GM12878 (cell line): ENCODE results near the gene C16orf74. TPM values are rescaled to one million over a fixed set of nuclear protein-coding genes. Genes with fewer than 3 reads are reported as not detected.

ENCODE experiments used
- ATAC-seq: fragments of 200-7000 bp; cut with Tn5 transposase; 3 replicates; pipeline ENCODE4 v1.9.1; 2020; ENCODE audit warnings: mild to moderate bottlenecking, moderate library complexity
- BruUV-seq: library from RNA; stranded (reverse); fragments of 400-500 nt; replicated peaks from 2 replicates; lab custom pipeline; 2021; lab: Mats Ljungman, UMichigan
- CTCF ChIA-PET: fragments of 300-600 bp; sonication (Branson Sonifier 250); formaldehyde crosslinking; extraction: SDS; loops from one replicate; lab custom pipeline; 2021; ENCODE audit warnings: inconsistent platforms; lab: Yijun Ruan, JAX
- POLR2A ChIA-PET: fragments of 350-600 bp; formaldehyde crosslinking; extraction: SDS; loops from one replicate; lab custom pipeline; 2021; ENCODE audit warnings: inconsistent platforms; lab: Charles Lee
- RAD21 ChIA-PET: fragments of 300-600 bp; sonication (Branson Sonifier 250); formaldehyde crosslinking; loops from one replicate; lab custom pipeline; 2023; ENCODE audit warnings: antibody characterized with exemption; ENCODE audit not compliant: unreplicated experiment; lab: Charles Lee
- SMC1A ChIA-PET: fragments of 300-600 bp; sonication (Branson Sonifier 250); formaldehyde crosslinking; loops from one replicate; lab custom pipeline; 2023; ENCODE audit not compliant: unreplicated experiment, uncharacterized antibody; lab: Charles Lee
- DNase-seq: peaks from one replicate; pipeline ENCODE4 v3.0.0-alpha.2; 2011; ENCODE audit warnings: low read depth, low spot score
- FAIRE-seq: peaks from 3 replicates; lab custom pipeline; 2011; peaks lifted over from hg19 to GRCh38; lab: Jason Lieb, UNC
- H2AFZ ChIP-seq: 2 replicates; pipeline ENCODE4 v1.6.0; 2011; ENCODE audit warnings: low read depth, low read length, control low read depth; ENCODE audit not compliant: control insufficient read depth
- H3K27ac ChIP-seq: 2 replicates; pipeline ENCODE4 v1.5.1; 2011; ENCODE audit warnings: control low read depth; ENCODE audit not compliant: control insufficient read depth, insufficient read depth
- H3K27me3 ChIP-seq, 2 experiments: replicated peaks in 1 of 2; 2 replicates each; pipeline versions ENCODE4 v1.6.0 to v1.6.1; 2011; ENCODE audit warnings: low read length in 1 of 2; ENCODE audit not compliant: control insufficient read depth in 2 of 2, insufficient read depth in 2 of 2
- H3K36me3 ChIP-seq, 2 experiments: 2 replicates each; pipeline ENCODE4 v1.5.1; 2011; ENCODE audit warnings: low read length in 1 of 2; ENCODE audit not compliant: control insufficient read depth in 2 of 2, insufficient read depth in 2 of 2
- H3K4me1 ChIP-seq: 2 replicates; pipeline ENCODE4 v1.6.1; 2011; ENCODE audit warnings: mild to moderate bottlenecking, low read length, moderate library complexity, mixed read lengths; ENCODE audit not compliant: control insufficient read depth, insufficient read depth
- H3K4me2 ChIP-seq: 2 replicates; pipeline ENCODE4 v1.6.0; 2011; ENCODE audit warnings: control low read depth; ENCODE audit not compliant: control insufficient read depth, insufficient read depth
- H3K4me3 ChIP-seq: fragments of 200-600 bp; sonication (generic); 2 replicates; pipeline ENCODE4 v1.5.1; 2016
- H3K79me2 ChIP-seq: 2 replicates; pipeline ENCODE4 v1.6.0; 2011; ENCODE audit warnings: low read length; ENCODE audit not compliant: control insufficient read depth, insufficient read depth
- H3K9ac ChIP-seq: 2 replicates; pipeline ENCODE4 v1.8.0; 2011; ENCODE audit warnings: low read length, control low read depth, mixed read lengths; ENCODE audit not compliant: control insufficient read depth, insufficient read depth
- H3K9me3 ChIP-seq: replicated peaks from 3 replicates; pipeline ENCODE4 v1.5.1; 2011; ENCODE audit warnings: mild to moderate bottlenecking, low read length; ENCODE audit not compliant: control insufficient read depth, insufficient read depth
- H4K20me1 ChIP-seq: 2 replicates; pipeline ENCODE4 v1.6.0; 2011; ENCODE audit not compliant: control insufficient read depth, insufficient read depth
- EED ChIP-seq: sonication (generic); IDR thresholded peaks from 2 replicates; pipeline ENCODE4 v1.6.1; 2016; ENCODE audit warnings: antibody characterized with exemption, low read depth
- EZH2 ChIP-seq: IDR thresholded peaks from 2 replicates; pipeline ENCODE4 v1.6.1; 2012; ENCODE audit warnings: low read depth, mild to moderate bottlenecking, control low read depth, inconsistent platforms, low read length, borderline replicate concordance; ENCODE audit not compliant: control insufficient read depth
- HDAC2 ChIP-seq: fragments of 200-600 bp; sonication (generic); IDR thresholded peaks from 2 replicates; pipeline ENCODE4 v1.6.1; 2017
- HDAC6 ChIP-seq: fragments of 200-600 bp; sonication (generic); IDR thresholded peaks from one replicate; pipeline ENCODE4 v1.8.0; 2017; ENCODE audit warnings: antibody characterized with exemption; ENCODE audit not compliant: unreplicated experiment
- MEF2B ChIP-seq: fragments of 450-650 bp; IDR thresholded peaks from 2 replicates; pipeline ENCODE4 v1.6.1; 2018; ENCODE audit warnings: mild to moderate bottlenecking, moderate library complexity; ENCODE audit not compliant: partially characterized antibody, poor library complexity, severe bottlenecking
- PAX8 ChIP-seq: fragments of 450-650 bp; IDR thresholded peaks from 2 replicates; pipeline ENCODE4 v1.6.1; 2017; ENCODE audit warnings: mild to moderate bottlenecking, moderate library complexity
- WGBS: methylation state at CpG from one replicate; pipeline ENCODE4 v1.1.6; 2016; ENCODE audit warnings: low lambda C conversion rate; ENCODE audit not compliant: insufficient replicate concordance, insufficient coverage; ENCODE audit errors: missing lambda C conversion rate; 5-methylcytosine and 5-hydroxymethylcytosine counted together
- in situ Hi-C: fragments of 300-500 bp; cut with MboI; formaldehyde crosslinking; loops from 9 replicates; pipeline ENCODE4 v1.14.3; 2018; ENCODE audit warnings: mixed read lengths
- intact Hi-C: fragments of 100-400 bp; cut with micrococcal nuclease; formaldehyde crosslinking; loops from one replicate; pipeline ENCODE4 v1.14.2; 2022; ENCODE audit not compliant: unreplicated experiment
- polyA plus RNA-seq, 11 experiments: library from polyadenylated mRNA; depleted of rRNA in 4 of 11; unstranded in 6 of 11; stranded (reverse) in 5 of 11; fragments of >200 nt; fragmentation: Nextera tagmentation in 4 of 11; fragmentation: Illumina TruSeq in 1 of 11; extraction: Ambion mirVana in 4 of 11; extraction: Trizol in 1 of 11; gene quantifications; 1 replicate in 1 of 11; 2 replicates in 10 of 11; pipeline versions ENCODE4 v1.2.1 to v1.2.3, GENCODE V29; 2011 to 2016; ENCODE audit warnings: inconsistent platforms in 2 of 11, missing spikeins in 2 of 11, low read depth in 1 of 11
- total RNA-seq, 4 experiments: library from RNA; depleted of rRNA in 3 of 4; stranded (reverse); fragments of >200 nt in 3 of 4; fragmentation: Illumina TruSeq in 1 of 4; extraction: Trizol in 1 of 4; gene quantifications; 2 replicates each; pipeline versions ENCODE4 v1.2.1 to v1.2.3, GENCODE V29; 2013 to 2021
- TF ChIP-seq, protein P1 (sequence below): fragments of 450-650 bp; IDR thresholded peaks from 2 replicates; pipeline ENCODE4 v1.6.1; 2017; ENCODE audit warnings: borderline replicate concordance
- TF ChIP-seq, protein P2 (sequence below): fragments of 450-650 bp; IDR thresholded peaks from 2 replicates; pipeline ENCODE4 v1.6.1; 2017; ENCODE audit warnings: mild to moderate bottlenecking

C16orf74 gene
- total and polyA plus RNA-seq, 10 of the 15 experiments (the other 5 are each of a cell fraction or from before 2014, with no cell fraction given) = 0.23 to 20.1 (median 6.8) TPM

DNA sequence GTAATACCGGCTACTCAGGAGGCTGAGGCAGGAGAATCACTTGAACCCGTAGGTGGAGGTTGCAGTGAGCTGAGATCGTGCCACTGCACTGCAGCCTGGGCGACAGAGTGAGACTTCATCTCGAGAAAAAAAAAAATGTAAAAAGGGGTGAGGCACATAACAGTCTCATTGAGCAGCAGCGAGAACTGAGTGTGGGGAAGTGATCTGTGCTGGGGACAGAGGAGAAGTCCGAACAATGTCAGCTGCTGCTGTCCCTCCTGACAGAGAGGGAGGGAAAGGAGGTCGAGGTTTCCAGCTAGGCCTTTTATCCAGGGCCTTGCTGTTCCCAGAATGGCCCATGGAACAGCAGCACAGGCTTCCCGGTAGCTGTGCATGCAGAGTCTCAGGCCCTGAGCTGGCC is 14.0 kb downstream of the C16orf74 start:
- no TSS peak for BruUV-seq
- Histone ChIP-seq H3K27me3 (no peaks in the 10 kb centered on the region; a peak in 1 of 4 replicates), H2AFZ (no peak overlapping the region), H4K20me1 (no peaks in the 10 kb centered on the region; the same call in 1 of the 2 replicates), H3K79me2 (no peaks in the 10 kb centered on the region), H3K4me3 (no peak overlapping the region), H3K9ac (no peak overlapping the region), H3K27ac (no peak overlapping the region), H3K4me1 (peaks cover 15% of the 10 kb centered on the region), H3K9me3 (no peaks in the 10 kb centered on the region; the same call in 2 of the 3 replicates), H3K4me2 (no peak overlapping the region), H3K36me3 (no peaks in the 10 kb centered on the region)
- CTCF ChIA-PET = interaction anchor here (0.6 to 2.6 kb wide), 3 partner anchors 18 to 766 kb away, joined by 3 to 9 read pairs (median 3); no protein-coding TSS in a partner anchor
- SMC1A ChIA-PET = interaction anchor here (0.9 to 1.0 kb wide), 2 partner anchors 10 to 17 kb away, joined by 3 read pairs; no protein-coding TSS in a partner anchor
- in situ Hi-C loops = no loop called here
- whole genome bisulfite sequencing = 85% methylated on average over 9 of the region's 9 CpGs
- intact Hi-C loops = no loop called here
- POLR2A ChIA-PET = interaction anchor here (1.3 kb wide), 1 partner anchor 10 kb away, joined by 3 read pairs; no protein-coding TSS in a partner anchor
- TF ChIP-seq EED (no peak), HDAC2 (no peak), HDAC6 (no peak), EZH2 (no peak), MEF2B (no peak), PAX8 (no peak)
- TF ChIP-seq, protein P1, sequence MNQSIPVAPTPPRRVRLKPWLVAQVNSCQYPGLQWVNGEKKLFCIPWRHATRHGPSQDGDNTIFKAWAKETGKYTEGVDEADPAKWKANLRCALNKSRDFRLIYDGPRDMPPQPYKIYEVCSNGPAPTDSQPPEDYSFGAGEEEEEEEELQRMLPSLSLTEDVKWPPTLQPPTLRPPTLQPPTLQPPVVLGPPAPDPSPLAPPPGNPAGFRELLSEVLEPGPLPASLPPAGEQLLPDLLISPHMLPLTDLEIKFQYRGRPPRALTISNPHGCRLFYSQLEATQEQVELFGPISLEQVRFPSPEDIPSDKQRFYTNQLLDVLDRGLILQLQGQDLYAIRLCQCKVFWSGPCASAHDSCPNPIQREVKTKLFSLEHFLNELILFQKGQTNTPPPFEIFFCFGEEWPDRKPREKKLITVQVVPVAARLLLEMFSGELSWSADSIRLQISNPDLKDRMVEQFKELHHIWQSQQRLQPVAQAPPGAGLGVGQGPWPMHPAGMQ = no peak
- TF ChIP-seq, protein P2, sequence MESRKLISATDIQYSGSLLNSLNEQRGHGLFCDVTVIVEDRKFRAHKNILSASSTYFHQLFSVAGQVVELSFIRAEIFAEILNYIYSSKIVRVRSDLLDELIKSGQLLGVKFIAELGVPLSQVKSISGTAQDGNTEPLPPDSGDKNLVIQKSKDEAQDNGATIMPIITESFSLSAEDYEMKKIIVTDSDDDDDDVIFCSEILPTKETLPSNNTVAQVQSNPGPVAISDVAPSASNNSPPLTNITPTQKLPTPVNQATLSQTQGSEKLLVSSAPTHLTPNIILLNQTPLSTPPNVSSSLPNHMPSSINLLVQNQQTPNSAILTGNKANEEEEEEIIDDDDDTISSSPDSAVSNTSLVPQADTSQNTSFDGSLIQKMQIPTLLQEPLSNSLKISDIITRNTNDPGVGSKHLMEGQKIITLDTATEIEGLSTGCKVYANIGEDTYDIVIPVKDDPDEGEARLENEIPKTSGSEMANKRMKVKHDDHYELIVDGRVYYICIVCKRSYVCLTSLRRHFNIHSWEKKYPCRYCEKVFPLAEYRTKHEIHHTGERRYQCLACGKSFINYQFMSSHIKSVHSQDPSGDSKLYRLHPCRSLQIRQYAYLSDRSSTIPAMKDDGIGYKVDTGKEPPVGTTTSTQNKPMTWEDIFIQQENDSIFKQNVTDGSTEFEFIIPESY = no peak
- FAIRE-seq = no peak
- ATAC-seq = no peak
- RAD21 ChIA-PET = interaction anchor here (1.2 to 1.3 kb wide), 2 partner anchors 18 kb away, joined by 3 to 4 read pairs; no protein-coding TSS in a partner anchor
- DNase-seq = no peak
